HG03175 (cell line): ENCODE measurements around the gene XIRP1.

ENCODE experiments used
- ATAC-seq: cut with Tn5 transposase; IDR thresholded peaks from one replicate; pipeline ENCODE4 v1.9.1; 2021; ENCODE audit warnings: mild to moderate bottlenecking, moderate library complexity; ENCODE audit not compliant: unreplicated experiment

XIRP1 gene

DNA sequence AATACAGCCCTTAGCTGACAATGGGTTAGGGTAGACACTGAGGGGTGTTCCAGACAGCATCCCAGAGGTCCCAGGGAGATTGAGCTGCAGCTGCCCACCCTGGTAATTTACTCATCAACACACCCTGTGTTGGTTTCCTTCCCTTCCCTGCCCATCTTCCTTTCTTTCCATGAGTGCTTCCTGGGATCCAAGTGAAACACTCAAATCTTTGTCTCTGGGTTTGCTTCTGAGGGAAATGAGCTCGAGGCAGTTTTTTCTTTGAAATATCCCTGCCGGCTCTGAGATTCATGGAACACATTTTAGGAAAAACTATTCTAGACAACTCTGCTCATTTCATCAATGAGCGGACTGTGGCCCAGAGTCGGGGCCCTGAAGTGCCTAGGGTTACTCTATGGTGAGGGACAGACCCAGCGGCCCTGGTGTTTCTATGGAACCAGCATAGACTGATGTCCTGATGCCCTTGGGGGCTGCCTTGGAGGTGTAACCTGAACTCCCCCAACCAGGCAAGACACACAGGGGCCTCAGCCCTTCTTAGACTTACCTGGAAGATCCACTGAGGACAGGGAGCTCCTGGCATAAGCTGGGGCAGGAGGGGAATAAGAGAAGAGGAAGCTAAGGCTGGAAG lies 24.1 kb downstream of the XIRP1 start:
- no peak for ATAC-seq

DNA sequence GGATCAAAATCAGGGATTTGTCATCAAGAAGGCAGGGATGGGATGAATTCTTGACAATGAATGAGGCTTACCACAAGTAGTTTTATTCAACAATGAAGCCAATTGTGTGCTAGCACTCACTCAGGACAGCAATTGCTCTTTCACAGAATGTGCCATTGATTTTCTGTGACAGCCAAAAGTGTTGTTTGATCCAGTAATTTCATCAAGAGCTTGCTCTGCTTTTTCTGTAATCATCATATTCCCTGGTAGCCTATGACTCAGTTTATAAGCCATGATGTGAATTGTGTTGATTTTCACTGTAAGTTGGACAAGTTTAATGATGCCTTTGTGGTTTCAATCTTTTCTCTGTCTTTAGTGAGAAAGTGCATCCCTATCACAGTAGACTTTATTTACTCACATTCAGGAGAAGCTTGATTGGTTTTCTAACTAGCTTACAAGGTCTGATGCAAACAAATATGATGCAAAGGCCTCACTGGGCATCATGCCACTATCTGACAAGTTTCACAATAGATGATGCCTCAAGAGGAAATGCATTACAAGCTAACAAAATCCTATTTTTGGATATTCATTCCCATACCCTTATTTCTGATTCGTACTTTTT lies 25.4 kb downstream of the XIRP1 start:
- no peak for ATAC-seq

DNA sequence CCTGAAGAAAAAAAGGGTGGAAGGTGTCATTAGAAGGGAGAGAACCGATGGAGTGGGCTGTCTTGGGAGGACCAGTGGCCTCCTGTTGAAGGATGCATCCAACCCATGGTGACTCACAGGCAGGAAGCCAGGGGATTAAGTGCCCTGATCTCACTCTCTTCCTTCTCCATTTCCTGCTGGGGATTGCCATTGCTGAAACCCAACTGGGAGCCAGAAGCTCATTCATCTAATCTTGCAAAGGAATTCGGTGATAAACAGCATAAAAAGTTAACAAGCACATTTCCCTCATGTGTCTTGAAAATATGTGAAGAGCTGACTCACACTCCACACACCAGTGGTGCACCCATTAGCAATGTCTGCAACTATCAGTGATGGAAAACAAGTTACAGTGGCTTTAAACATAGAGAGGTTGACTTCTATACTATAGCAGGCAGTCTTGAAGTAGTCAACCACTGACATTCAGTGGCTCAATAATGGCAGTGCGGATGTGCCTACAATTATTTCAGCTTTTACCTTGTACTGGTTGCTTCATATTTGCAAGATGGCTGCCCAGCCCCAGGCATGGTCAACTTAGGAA lies 26.2 kb downstream of the XIRP1 start:
- no peak for ATAC-seq

DNA sequence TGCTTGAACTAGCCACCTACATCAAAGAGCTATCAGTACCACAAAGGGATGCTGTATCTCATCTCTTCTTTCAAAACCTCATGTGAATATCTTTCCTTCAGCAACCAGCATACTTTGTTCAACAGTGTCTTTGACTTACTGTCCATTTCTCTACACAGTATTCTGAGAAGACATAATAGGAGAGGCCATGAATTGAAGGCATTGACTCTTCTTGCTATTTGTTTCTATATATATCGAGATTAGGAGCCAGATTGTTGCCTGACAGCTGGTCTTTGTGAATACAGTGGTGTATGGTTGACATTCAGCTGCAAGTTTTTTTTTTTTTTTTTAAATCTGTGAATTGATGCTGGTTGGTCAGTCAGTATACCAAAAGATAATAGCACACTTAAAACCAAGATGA lies 26.9 kb downstream of the XIRP1 start:
- ATAC-seq: no peak

DNA sequence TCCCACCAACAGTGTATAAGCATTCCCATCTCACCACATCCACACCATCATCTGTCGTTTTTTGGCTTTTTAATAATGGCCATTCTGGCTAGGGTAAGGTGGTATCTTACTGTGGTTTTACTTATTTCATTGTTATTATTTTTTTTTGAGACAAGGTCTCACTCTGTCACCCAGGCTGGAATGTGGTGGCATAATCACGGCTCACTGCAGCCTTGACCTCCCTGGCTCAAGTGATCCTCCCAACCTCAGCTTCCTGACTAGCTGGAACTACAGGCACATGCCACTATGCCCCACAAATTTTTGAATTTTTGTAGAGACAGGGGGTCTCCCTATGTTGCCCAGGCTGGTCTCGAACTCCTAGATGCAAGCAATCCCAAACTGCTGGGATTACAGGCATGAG lies 28.0 kb downstream of the XIRP1 start:
- ATAC-seq: no peak

DNA sequence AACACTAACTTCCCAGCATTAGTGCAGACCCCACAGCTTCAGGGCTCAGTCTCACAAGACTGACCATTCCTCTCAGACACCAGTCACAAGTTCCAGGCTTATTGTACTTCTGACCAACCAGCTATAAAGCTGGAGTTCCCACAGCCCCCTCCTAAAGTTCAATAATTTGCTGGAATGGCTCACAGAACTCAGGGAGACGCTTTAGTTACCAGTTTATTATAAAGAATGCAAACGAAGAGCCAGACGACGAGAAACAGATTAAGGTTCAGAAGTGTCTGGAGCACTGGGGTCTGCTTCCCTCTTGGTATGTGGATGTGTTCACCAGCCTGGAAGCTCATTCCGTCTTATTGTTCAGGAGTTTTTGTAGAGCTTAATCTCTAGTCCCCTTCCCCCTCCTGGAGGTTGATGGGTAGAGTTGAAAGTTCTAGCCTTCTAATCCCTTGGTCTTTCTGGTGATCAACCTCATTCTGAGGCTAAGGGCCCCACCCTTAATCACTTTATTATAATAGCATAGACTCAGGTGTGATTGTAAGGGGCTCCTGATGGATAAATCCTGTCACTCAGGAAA lies 34.2 kb downstream of the XIRP1 start:
- no peak for ATAC-seq

DNA sequence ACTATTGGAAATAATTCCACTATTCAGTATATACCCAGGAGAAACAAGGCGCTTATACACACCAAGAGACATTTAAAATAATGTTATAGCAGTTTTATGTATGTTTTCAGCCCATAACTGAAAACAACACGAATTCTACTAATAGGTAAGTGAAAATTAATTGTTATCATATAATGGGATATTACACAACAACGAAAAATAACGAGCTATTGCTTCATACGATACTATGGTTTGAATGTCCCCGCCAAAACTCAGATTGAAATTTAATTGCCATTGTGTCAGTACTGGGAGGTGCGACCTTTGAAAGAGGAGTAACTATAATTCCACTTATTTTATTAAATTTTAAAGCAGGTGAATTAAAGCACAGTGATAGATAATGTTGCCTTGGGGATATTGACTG lies 35.0 kb downstream of the XIRP1 start:
- ATAC-seq: no peak

DNA sequence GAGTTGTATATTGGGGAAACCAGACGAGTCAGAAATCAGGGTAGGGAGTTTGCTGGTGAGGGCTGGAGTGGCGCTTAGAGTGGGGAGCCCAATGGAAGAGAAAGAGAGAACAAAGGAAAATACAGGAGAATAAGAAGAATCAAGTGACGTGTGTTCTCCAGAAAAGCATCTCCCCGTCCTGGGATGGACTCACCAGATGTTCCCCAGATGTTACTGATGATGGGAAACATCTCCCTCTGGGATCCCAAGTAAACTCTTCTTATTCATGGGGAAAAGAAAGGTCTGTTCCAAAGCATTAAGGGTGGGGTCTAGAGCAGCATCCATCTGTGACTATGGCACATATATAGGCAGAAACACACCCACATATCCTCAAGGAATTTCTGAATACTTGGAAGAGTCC lies 36.0 kb downstream of the XIRP1 start:
- no peak for ATAC-seq

DNA sequence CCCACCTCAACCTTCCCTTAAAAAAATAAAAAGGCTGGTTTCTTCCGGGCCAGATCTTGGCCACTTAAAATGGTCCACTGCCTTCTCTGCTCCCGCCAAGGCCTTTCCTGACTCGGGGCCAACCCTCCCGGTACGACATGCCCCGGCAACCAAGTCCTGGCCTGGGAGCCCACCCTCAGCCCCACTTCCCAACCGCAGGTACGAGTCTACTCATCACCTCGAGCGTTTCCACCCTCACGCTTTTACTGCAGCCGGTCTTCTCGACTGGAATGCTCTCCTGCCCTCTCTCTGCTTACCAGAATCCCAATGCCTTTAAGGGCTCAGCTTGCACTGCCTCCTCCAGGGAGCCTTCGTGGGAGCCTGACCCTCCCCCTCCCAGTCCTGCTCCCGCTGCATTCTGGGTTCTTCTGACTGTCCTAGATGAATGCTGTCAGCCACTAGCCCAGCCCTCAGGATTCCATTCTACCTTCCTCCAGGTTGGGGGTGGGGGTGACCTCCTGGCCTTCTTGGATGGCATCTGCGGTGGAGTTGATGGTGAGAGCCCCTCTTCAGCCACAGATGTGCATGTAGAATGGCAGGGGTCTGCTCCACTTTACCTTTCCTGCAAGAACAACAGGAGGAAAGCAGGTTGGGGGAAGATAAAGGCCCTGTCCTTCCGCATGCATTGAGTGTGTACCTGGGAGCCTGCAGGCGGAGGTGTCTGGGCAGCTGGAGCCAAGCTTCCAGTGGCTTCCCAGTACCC lies 37.9 kb downstream of the XIRP1 start:
- ATAC-seq: no peak

DNA sequence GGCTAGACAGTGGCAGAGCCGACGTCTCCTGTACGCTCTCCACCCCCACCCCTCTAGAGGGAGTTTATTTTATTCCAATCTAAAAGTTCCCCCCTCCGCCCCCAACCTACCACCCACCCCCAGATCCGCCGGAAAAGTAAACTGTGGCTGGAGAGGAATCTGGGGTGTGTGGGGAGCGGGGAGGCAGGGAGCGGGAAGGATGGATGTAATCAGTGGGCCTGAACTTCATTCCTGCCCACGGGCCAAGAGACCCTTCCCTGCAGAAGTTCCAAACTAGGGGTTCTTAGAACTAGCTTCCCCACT lies 38.5 kb downstream of the XIRP1 start:
- ATAC-seq: no peak

DNA sequence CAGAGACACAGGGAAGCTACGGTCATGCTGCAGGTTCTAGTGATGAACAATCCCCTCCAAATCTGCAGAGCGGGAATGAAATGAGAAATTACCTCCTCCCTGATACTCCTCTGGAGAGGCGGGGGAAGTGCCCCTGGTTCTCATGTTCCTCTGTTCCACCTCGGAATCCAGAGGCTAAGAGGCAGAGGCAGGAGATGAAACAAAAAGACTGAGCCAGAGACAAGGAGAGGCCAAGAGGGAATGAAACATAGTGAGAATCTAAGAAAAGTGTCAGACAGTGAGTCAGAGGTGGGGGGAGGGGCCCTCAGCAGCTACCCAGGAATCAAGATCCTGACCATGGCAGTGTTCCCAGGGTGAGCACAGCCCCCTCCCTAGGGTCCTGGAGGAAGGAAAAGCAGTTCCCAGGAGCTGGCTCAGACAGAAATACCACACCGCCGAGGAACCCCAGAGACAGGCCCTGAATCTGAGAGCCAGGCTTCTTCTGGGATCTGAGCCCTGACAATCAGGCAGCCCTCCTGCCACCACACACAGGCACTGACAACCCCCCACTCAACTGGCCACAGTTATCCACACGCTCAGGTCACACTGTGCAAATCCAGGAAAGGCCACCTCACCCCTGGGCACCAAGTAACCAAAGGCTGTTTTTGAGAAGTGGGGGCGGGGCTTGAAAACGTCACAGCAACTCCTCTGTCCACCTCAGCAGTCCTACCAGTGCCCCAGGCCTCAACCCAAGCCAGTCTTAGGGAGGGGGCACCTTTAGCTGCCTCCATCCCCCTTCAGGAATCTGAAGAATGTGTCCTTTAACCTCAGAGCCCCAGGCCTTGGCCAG lies 41.4 kb downstream of the XIRP1 start:
- no peak for ATAC-seq

DNA sequence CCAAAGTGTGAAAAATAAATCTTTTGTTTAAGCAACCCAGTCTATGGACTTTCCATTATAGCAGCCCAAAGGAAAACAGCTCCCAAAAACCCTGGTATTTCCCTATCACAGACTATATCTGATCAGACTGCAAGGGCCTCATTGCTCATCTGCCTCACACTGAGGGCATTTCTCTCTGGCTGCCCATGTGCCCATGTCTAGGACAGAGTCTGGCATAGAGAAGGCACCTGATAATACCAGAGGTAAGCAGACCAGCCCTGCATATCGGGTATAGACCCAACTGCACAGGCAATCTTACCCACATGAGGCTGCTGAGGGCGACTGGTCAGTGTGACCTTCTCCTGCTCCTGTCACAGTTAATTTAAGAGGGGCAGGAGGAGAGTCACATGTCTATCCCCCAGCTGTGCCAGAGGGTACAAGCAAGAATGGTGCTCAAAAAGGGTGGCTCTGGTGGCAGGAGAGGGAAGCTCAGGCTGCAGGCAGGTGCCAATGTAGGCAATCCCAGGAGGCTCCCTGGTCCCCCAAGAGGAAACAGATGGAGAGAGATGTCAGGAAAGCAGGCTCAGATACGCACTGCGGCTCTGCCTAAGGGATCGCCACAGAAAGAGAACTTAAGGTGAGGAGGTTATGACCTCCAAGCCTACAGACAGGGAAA lies 42.1 kb downstream of the XIRP1 start:
- no peak for ATAC-seq

DNA sequence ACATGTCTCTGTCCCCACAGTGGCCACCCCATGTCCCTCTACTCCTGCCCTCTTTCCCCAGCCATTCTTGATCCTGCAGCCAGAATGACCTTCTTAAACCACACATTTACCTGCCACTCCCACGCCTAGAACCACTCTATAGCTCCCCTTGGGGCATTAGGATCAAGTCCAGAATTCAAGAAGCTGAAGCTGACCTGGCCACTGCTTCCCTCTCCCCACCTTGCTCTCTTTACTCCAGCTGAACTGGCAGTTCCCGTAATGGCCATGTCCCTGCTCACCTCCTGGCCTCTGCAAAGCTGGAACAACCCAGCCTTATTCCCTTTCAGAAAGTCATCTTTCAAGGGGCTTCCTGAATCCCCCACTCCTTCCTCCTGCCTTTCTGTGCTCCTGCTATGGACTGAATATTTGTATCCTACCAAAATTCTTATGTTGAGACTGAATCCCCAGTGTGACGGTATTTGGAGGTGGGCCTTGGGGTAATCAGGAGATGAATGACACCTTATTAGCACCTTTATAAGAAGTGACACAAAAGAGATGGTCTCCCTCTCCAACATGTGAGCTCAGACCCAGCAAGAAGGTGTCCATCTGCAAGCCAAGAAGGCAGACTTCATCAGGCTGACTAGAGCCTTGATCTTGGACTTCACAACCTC lies 42.8 kb downstream of the XIRP1 start:
- no peak for ATAC-seq

DNA sequence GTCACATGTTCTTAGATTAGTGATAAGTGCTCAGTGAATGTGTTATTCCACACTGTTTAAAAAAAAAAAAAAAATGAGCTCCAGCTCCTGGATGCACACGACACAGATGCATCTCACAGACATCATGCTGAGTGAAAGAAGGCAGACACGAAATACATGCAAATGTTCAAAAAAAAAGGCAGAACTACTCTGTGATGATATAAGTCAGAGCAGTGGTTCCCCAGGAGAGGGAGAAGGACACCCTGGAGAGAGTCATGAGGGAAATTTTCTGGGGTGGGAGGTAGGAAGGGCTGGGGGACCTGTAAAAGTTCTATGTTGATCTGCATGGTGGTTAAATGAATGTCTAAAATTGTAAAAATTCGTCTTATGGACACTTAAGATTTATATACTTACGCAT lies 43.3 kb downstream of the XIRP1 start:
- no peak for ATAC-seq

DNA sequence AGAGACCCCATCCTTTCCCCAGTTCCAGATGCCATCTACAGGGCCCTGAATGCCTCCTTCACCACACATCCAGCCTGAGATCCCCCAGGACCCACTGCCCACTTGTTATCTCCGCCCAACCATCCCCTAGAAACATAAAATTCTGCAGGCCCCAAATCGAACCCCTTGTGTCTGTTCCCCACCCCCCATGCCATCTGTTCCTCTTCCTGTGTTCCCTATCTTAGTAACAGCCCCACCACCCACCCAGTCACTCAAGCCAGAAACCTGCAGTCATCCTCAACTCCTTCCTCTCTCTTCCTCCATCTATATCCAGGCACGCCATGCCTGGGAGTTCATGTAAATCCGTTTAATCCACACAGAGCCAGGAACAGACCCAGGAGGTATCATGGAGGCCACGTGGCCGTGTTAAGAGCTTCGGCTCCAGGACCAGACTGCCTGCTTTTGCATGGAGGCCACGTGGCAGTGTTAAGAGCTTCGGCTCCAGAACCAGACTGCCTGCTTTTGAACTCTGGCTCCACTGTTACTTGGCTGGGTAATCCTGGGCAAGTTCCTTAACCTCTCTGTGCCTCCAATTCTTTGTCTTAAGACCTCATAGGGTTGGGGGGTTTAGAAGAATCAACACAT lies 43.8 kb downstream of the XIRP1 start:
- ATAC-seq: no peak

DNA sequence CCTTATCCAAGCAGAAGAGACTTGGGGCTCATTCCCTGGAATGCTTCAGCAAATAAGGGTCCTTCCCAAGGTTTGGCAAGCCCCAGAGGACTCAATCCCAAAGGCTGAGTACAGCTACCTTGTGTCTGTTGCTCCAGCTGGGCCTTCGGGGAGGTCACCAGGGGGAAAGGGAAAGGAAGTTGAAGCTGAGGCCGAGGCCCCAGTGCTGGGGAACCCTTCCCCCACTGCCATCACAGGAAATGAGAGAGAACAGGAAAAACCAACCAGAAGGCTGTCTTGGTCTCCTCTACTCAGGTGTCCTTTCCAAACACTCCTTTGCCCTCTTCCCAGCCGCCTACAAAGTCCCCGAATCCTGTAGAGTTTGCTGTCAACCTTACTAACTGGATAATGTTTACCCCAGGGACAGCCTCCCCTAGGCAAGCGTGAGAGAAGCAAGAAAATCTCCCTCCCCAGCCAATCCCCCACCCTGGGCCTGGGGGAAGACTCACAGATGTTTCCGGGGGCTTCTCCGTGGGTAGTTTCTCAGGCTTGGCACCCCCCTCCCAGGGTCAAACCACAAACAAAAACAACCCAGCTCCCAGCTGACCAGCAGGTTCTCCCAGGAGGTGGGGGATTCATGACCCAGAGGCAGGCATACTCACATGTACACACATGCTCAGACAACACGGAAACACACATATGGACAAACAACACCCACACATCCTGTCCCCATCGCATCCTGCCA lies 44.5 kb downstream of the XIRP1 start:
- ATAC-seq: peak; percentile 29

DNA sequence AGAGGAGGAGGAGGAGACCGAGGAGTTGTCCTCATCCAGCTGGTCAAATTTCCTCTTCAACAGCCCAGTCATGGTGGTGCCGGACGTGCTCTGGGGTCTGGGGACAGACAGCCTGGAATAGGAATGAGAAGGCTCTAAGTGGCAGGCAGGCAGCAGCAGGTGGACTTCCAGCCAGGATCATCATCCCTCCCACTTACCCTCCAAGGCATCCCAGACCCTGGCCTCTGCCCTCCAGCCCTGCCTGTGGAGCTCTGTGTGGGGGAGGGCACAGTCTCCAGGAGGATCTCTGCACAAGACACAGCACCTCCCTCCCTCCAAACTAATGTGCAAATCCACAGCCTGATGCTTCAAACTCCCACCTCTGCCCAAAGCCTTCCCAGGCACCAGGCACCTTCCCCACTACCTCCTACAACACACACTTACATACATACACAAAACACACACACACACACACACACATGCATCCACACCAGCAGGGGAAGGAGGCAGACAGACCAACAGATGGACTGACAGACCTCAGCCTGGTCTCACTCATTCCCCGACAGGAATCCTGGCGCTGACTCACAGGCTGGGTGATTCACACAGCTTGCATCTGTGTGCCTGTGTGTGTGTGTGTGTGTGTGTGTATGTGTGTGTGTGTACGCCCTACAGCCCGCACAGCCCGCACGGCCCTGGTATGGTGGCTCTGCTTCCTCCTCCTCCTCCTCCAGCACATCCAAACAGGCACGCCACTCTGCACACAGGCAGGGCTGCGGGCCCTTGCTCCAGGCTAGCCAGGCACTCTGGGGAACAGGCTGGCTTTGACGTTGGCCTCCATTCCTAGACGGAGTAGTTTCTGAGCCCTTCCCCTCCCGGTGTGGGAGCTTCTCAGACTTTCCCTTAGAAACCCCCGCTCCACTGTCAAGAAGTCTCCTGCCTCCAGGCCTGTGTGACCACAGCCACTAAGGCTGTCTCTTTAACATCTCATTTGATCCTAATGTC lies 45.5 kb downstream of the XIRP1 start:
- no peak for ATAC-seq

DNA sequence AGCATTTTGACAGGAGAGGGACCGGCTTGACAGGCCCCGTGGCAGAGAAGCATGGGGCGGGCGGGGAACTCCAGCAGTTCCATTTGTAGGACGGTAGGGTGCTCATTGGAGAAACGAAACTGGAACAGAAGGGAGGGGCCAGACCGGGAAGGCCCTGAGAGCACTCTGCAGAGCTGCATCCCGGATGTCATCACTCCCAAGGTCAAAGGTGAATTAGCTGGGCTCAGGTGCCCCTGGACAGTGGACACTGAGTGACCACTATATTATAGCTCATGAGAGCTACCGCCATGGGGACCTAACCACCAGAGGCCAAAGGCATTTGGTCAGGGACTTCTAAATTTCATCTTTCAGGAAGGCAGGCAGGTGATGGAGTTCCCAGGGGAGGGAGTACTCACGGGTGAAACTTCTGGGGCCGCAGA lies 46.3 kb downstream of the XIRP1 start:
- no peak for ATAC-seq
